WTC11 (cell line): ENCODE data around the gene SLC15A4.

Experiments
- SP1 ChIP-seq: sonication (generic); formaldehyde crosslinking; conservative IDR thresholded peaks from 2 replicates; pipeline ENCODE4 v1.8.1; 2022; ENCODE audit warnings: missing genetic modification reagents
- TF ChIP-seq, protein P1 (sequence below): fragments of 200-600 bp; IDR thresholded peaks from 2 replicates; pipeline ENCODE4 v1.8.0; 2022; ENCODE audit warnings: antibody characterized with exemption

DNA sequence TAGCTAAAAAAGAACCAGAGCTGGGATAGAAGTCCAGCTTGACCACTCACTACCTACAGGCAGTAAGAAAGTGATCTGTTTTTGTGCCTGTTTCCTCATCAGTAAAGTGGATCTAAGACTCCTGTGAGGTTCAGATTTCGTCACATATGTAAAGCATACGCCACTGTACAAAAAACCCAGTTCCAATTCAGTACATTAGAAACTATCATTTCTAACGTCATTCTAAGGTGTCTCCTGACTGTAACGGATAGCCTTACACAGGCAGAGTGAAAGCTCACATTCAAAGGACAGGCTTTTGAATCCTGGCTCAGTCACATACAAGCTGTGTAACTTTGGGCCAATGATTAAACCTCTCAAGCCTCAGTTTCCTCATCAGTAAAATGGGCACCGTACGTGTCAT lies 3.5 kb downstream of the SLC15A4 start:
- TF ChIP-seq, protein P1, sequence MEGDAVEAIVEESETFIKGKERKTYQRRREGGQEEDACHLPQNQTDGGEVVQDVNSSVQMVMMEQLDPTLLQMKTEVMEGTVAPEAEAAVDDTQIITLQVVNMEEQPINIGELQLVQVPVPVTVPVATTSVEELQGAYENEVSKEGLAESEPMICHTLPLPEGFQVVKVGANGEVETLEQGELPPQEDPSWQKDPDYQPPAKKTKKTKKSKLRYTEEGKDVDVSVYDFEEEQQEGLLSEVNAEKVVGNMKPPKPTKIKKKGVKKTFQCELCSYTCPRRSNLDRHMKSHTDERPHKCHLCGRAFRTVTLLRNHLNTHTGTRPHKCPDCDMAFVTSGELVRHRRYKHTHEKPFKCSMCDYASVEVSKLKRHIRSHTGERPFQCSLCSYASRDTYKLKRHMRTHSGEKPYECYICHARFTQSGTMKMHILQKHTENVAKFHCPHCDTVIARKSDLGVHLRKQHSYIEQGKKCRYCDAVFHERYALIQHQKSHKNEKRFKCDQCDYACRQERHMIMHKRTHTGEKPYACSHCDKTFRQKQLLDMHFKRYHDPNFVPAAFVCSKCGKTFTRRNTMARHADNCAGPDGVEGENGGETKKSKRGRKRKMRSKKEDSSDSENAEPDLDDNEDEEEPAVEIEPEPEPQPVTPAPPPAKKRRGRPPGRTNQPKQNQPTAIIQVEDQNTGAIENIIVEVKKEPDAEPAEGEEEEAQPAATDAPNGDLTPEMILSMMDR = no peak
- TF ChIP-seq SP1 (CRISPR knock-in tag) = no peak
